GM08714 (cell line): ENCODE results near the gene FAM204A.

ENCODE experiments used
- H3K4me3 ChIP-seq: fragments of 200-500 bp; sonication (Bioruptor generic); 2 replicates; pipeline ENCODE4 v1.5.1; 2014; ENCODE audit warnings: mild to moderate bottlenecking, low read length, inconsistent platforms
- ZNF274 ChIP-seq: IDR thresholded peaks from 2 replicates; pipeline ENCODE4 v1.6.1; 2012; ENCODE audit warnings: mild to moderate bottlenecking, low read depth, low read length

Gene FAM204A

DNA sequence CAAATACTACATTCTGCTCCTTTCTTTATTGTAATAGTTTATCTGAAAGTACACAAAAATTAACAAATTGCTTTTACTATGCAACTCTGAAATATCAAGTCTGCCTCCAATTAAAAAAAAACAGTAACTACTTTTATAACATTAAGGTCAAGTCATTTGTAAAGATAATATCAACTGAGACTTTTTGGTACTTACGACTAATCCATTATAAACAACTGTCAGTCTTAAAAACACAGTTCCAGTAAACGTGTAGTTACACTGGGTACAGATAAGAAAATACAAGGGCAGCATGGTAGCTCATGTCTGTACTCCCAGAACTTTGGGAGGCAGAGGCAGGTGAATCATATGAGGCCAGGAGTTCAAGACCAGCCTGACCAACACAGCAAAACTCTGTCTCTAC, 32.2 kb downstream of the FAM204A start:
- no peak overlapping the region for H3K4me3 ChIP-seq
- TF ChIP-seq ZNF274, result no peak

GRCh38 chr10:118308664-118309063, 33.5 kb downstream of the FAM204A start:
- TF ChIP-seq ZNF274, result no peak
- H3K4me3 ChIP-seq, result no peak overlapping the region

DNA sequence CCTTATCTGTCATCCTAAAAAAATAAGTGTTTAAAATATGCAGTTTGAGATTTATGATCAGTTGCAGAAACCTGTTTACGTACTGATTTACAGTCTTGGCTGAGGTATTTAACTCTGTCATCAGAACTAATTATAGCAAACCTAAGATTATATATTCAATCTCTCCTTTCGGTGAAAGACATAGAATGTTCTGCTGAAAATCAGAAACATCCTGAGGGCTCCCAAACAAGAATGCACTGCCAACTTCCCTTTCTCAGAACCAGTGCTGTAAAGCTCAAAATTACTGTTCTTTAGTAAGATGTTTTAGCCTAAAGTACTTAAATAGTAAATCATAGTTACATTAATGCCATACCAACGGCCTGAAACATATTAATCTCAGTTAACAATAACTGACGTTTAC, 34.3 kb downstream of the FAM204A start:
- H3K4me3 ChIP-seq, result no peak overlapping the region
- TF ChIP-seq ZNF274, result no peak

- TF ChIP-seq ZNF274, result no peak
- H3K4me3 ChIP-seq, result no peak overlapping the region
Observed at GRCh38 chr10:118307220-118307619, 34.9 kb downstream of the FAM204A start.

DNA sequence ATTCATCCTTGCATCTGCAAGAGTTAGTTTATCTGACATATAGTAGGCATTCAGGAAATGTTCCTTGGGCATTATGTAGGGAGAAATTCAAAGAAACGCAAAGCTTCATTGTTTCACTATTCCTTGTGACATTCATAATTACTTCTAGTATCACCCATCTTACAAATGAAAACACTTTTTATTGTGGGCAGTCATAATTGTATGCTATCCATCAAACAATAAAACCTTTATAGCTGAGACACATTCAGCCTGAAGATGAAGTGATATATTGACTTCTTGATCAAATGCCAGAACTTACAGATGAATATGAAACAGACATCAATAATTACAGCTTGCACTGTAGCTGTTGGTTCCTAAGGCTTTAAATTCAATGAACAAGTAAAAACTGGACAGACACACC, 36.4 kb downstream of the FAM204A start:
- H3K4me3 ChIP-seq, result no peak overlapping the region
- TF ChIP-seq ZNF274, result no peak

DNA sequence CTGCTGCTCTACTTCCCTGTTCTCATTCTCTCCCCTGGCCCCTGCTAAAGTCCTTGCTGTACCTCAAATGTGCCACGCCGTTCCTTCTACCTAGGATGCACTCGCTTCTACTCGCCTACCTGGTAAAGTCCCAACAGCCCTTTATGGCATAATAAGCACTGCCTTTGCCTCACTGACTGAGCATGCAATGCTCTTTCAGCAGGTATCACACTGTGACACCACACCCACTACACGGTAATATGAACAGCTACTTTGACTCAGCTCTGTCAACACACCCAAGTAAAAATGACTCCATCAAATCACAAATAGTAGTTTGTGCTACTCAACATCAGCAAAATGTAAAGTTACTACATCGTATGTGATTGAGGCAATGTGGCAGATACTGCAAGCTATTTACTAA, 37.6 kb downstream of the FAM204A start:
- TF ChIP-seq ZNF274, result no peak
- no peak overlapping the region for H3K4me3 ChIP-seq

- no peak for TF ChIP-seq ZNF274
- H3K4me3 ChIP-seq, result no peak overlapping the region
Observed at GRCh38 chr10:118301211-118301610, 40.9 kb downstream of the FAM204A start.

DNA sequence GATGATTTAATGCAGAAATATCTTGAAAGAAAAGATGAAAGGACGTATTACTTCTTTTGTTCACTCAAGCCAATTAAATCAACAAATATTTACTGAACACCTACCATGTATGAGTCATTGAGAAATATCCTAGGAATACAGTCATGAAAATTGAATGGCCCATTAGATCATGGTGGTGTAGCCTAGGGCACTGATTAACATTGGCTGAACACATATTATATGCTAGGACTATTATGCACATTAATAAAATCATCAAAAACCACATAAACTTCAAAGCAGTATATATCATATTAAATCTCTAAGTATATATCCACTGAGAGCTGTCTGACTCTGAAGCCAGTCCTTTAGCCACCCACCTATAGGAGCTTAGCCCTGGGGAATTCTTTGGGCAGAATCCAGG, 41.8 kb downstream of the FAM204A start:
- no peak overlapping the region for H3K4me3 ChIP-seq
- no peak for TF ChIP-seq ZNF274

GRCh38 chr10:118298787-118299186, 43.3 kb downstream of the FAM204A start:
- H3K4me3 ChIP-seq, result no peak overlapping the region
- TF ChIP-seq ZNF274, result no peak

- TF ChIP-seq ZNF274, result no peak
- no peak overlapping the region for H3K4me3 ChIP-seq
Observed at GRCh38 chr10:118291122-118291521, 51.0 kb downstream of the FAM204A start.

- no peak overlapping the region for H3K4me3 ChIP-seq
- no peak for TF ChIP-seq ZNF274
Observed at GRCh38 chr10:118290471-118290995, 51.6 kb downstream of the FAM204A start.

DNA sequence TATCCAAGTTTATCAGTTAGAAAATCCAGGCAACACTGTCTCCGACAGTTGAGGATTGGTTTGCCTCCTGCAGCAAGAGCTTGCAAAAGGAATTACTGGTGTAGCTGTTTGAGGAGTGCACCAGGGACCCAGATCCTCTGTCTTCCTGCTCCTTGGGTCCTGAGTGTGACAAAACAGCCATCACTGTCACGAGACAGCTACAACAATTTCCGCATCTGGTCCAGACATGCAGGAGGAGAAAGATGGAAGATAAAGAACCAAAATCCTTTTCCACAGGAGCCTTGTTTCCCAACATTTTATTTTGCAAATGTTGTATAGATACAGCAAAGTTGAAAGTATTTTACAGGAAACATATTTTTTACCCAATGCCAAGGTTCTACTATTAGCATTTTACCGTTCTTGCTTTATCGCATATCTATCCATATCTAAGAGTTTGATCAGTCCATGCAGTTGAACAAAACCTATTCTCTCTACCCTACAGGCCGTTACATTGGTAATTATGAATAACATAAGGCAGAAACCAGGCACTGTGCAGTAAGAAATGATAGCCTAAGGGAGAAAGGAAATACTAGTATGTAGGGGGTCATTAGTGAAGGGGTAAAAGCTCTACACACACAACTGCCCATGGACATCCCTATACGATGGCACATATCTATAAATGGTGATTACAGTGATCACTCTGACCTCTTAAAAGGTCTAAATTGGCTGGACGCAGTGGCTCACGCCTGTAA, 54.9 kb downstream of the FAM204A start:
- no peak for TF ChIP-seq ZNF274
- no peak overlapping the region for H3K4me3 ChIP-seq

DNA sequence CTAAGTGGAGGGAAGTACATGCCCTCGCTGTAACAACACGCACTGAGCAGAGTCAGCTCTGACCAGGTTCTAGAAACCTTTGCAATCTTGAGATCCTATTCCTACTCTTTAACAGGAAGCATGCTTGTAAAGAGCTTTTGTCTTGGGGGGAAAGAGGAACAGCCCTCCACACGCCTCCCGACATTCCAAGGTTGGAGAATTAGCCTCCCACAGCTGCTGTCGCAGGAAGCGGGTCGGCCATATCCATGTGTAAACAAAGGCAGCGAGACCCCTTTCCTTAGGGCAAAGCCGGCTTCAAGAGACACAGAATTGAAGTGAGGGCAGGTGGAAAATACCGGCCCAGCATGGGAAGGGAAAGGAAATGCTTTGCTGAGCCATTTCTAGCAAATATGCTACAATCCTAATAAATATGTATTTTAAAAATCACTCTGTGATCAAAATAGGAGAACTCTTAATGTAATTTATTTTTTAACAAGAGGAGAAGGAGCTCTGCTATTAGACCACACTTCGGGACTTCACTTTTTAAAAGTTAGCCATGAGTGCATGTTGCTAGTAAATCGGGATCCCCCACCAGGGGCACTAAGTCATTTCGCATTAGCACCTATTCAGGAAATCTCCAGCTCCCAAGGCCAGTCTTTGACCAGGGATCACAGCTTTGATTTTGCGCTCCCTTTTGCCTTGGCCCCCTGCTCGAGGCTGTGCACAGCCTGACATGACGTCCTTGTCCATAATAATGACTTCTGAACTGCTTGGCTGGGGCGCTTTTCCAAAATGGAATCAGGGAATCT, 55.9 kb downstream of the FAM204A start:
- no peak for TF ChIP-seq ZNF274
- H3K4me3 ChIP-seq, result no peak overlapping the region

GRCh38 chr10:118282670-118283069, 59.5 kb downstream of the FAM204A start:
- TF ChIP-seq ZNF274, result no peak
- H3K4me3 ChIP-seq, result no peak overlapping the region

DNA sequence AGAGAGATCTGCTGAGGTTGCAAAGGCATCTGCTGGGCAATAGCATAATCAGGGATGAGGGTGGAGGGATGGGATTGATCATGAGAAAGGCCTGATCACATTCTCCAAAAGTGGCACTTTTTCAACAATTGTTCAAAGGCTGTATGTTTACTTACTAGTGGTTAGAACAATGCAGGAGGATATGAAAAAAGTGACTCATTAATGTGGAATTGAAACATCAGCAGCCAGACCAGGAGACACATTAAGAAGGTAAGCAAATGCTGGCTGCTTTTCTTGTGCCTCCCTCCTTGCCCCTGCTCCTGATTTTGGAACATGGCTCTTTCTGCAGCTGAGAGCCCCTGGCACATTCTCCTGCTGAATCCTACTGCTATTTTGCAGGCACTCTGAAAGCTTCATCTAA, 63.5 kb downstream of the FAM204A start:
- H3K4me3 ChIP-seq, result no peak overlapping the region
- no peak for TF ChIP-seq ZNF274
